HG03095 (cell line): Measurements from ENCODE around the gene DHCR7.
"Not testable (repeated sequence)": the region's sequence is repeated elsewhere in the genome, so short reads cannot be mapped to it uniquely, and the experiment has no call there.

Source experiments
- ATAC-seq: cut with Tn5 transposase; IDR thresholded peaks from one replicate; pipeline ENCODE4 v1.9.1; 2021; ENCODE audit warnings: moderate library complexity; ENCODE audit not compliant: unreplicated experiment

The DHCR7 gene

DNA sequence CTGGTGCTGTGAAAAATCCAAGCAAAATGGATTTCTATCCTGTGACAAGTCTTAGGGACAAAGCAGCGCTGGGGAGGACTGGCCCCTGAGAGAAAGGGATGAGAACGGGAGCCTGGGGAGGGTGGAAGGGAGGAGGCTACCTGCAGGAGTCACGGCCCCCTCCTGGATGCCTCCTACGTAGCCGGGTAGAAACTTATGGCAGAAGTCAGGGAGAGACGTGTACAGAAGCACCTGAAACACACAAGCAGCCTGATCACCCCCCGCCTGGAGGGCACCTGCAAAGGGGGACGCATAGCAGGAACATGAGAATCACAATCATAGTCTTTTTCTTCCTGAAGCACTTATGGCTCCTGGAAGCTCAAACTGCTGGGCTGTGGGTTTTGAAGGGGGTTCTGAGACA, 6.1 kb downstream of the DHCR7 start:
- no peak for ATAC-seq

DNA sequence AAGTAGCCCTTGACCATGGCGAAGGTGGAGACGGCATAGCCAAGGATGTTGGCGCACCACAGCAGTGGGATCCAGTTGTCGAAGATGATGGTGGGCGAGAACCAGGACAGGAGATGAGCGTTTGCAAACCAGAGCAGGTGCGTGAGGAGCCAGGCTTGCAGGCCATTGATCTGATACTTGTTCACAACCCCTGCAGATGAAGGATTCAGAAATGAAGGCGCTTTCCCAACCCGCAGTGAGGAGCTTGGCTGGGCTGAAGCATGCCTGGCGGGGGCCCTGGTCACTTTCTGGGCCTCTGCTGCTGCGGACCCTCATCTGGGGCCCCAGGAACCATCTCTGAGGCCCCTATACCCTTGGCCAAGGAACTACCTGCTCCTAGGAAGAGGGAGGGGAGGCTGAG, 6.9 kb downstream of the DHCR7 start:
- ATAC-seq: no peak

DNA sequence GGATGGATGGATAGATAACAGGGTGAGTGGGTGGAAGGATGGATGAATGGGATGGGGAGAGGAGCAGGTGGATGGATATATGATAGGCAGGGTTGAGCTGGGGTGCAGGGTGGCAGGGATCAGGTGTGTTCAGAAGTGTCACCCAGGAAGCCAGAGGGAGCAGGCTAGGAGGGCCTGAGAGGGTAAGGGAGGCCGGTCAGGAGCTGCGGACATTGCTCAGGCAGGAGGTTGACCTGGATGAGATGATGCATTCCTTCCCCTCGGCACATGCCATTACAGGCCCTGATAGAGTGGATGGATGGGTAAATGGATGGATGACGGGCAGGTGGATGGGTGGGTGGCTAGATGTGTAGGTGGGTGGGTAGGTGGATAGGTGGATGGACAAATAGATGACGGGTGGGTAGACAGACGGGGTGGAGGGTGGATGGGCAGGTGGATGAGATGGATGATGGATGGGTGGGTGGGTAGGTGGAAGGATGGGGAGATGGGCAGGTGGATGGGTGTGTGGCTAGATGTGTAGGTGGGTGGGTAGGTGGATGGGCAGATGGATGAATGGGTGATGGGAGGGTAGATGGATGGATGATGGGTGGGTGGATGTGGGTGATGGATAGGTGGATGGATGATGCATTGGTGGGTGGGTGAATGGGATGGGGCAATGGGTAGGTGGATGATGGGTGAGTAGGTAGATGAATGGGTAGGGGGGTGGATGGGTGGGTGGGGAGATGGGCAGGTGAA, 8.0 kb downstream of the DHCR7 start:
- ATAC-seq: no peak

DNA sequence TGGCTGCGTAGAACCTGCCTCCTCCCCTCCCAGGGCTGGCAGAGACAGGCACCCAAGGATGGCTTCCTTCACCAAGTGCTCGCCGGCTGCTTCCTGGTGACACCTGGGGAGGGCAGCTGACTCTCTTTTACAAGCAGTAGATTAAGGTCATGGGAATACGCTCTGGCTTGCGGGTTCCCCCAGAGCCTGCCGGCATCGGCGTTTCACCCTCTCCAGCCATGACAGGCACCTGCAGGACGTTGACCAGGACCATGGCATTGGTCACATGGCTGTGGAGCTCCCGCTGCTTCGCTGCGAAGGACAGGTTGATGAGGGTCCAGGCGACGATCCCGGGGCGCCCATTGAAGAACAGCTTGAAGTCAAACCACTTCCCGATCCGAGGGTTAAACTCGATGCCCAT, 9.5 kb downstream of the DHCR7 start:
- ATAC-seq: no peak

DNA sequence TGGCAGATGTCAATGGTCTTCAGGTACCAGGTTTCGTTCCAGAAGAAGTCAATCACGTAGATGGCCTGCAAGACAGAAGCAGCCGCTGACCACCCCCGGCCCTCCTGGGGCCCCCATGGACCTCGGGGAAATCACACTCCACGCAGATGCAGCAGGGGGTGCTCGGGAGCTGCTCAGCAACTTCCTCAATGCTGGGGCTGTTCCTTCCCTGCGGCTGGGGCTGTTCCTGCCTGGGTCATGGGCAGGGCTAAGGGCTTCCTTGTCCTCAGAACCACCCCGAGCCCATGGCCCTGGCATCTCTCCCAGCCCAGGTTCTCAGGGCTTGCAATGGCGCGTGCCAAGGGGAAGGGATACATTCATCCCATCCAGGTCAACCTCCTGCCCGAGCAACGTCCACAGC, 10.3 kb downstream of the DHCR7 start:
- no peak for ATAC-seq

DNA sequence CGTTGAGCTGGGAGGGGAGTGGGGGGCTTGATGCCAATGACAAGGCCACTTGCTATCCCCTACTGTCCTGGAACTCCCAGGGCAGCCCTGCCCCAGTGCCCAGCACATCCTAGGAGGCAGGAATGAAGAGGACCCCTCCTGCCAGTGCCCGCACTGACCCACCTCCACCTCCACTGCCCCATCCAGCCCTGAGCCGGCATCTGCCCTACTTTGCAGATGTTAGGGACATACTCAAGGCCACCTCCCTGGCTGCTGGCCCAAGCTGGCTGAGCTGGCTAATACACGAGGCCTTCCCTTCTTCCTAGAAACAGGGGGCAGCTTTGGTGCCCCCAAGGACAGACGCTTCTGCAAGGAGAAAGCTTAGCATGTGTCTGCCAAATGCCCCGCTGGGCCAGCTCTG, 10.8 kb downstream of the DHCR7 start:
- ATAC-seq: no peak

DNA sequence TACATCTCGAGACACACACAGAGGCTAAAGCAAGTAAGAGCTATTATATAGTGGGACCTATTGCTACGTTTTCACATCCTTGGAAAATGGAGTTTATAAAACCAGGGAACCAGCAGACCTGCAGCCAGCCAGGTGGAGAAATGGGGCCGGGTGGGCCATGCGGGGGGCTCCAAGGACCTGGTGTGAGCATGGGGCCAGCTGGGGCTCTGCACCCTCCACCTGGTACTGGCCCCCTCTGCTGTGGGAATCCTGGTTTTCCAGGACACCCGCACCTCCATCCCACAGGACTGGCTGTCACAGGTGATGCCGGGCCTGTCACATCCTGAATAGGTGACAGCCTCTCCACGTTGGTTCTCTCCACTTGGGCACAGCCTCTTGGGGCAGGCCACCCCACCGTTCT, 11.3 kb downstream of the DHCR7 start:
- ATAC-seq: no peak

DNA sequence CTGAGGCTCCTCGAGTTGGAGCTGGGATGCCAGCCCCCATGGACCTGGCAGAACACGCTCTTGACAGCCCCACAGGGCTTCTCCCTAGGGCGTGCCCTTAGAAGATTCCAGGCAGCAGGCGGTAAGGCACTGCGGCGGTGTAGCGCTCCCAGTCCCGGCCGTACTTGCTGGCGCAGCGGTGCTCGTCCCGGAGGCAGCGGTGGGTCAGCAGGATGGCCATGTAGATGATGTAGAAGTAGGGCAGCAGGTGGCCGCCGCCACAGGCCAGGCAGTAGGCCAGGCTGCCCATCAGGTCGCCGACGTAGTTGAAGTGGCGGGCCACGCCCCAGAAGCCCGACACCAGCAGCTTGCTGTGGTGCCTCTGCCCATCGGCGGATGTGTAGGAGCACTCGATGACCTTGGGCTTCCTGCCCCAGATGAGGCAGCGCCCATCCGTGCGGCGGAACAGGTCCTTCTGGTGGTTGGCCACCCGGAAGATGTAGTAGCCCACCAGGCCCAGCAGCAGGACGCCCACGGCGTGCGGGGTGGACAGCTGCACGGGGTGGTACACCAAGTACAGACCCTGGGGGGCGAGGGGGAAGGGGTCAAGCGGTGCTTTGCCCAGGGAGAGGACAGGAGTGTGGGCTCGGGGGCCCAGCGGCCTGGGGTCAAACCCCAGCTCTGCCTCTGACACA, 12.8 kb downstream of the DHCR7 start:
- no peak for ATAC-seq

DNA sequence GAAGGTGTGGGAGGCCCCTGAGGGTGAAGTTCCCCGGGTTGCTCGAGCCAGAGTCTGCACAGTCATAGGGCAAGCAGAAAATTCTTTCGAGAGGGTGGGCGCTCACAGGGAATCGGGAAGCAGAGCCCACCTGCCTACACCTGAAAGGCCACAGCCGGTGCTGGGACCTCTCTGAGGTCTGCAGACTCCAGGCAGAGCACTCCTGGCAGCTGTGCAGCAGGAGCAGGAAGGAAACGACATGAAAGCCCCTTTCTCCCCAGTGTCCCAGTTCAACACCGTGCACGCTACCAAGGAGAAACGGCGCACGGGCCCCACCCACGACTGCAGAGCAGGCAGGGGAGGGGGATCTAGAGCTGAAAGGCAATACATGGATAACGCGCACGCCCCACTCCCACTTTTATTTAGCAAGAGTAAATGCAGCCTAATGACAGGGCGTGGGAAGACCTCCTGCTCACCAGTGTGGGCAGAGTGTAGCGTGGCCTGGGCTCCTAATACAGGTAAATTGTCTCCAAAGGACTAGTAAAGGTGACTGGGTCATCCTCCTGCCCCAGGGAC, 13.5 kb downstream of the DHCR7 start:
- no peak for ATAC-seq

DNA sequence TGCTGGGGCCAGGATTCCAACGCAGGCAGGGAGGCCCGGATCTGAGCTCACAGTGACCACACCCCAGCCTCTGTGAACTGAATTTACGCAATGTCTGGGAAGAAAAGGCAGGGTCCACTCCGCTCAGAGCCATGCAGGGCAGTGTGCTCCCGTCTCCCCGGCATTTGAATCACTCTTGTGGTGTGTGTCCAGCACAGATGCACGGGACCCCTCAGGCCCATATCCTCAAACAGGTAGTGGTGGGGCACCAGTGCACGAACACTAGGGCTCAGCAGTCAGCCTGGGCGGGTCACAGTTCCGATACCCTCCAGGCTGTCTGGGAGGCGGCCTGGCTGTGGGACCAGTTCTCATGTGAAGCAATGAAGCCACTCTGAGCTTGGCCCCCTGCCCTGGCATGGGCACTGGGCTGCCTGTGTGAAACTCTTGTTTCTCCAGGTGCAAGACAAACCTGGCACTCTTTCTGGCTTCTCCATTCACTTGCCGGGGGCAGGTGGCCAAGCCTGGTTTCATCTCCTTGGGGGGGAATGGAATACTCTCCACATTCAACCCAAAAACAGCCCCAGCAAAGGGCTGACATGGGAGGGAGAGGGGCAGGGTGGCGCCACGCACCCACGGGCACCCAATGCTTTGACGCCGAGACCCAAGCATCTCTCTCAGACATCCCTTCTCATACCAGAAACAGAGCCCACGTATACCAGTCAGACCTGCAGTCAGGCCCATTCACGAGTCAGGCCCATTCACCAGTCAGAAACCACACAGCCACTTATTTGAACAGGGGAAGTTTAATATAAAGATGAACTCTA, 14.3 kb downstream of the DHCR7 start:
- ATAC-seq: no peak

DNA sequence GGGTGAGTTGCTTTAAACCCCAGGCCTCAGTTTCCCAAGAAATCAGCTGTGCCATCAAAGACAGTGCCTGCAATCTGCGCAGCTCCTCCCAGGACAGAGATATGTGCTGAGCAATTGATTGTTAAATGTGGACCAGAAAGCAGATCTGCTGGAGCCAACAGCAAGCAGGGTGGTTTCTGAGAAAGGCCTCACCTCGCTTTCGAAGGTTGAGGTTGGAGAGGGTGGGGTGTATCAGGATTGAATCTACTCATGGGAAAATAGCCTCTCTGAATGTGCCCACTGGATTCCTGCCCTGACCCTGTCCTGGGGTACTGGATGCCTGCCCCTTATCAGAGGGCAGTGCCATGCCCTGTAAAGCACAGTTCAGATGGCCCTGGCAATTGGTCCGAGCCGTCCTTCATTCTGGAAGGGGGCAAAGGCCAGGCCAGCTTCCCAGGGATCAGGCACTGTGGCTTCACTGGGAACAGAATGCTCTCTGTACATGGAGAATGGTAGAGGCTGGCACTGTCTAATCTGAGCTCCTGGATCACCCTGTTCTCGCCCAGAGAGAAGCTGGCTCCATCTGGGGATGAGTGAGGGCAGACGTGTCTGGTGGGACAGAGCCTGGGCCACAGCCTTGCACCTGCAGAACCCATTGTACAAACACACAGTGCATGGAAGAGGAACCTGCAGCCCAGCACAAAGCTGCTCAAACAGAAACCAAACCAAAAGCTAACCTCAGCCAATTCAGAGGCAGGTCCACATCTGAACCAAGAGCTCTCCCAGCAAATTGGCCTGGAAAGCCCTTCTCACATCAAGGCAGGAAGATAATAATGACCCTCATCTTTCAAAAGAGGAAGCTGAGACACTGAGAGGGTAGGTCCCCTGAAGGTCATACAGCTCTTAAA, 15.2 kb downstream of the DHCR7 start:
- ATAC-seq: no peak

DNA sequence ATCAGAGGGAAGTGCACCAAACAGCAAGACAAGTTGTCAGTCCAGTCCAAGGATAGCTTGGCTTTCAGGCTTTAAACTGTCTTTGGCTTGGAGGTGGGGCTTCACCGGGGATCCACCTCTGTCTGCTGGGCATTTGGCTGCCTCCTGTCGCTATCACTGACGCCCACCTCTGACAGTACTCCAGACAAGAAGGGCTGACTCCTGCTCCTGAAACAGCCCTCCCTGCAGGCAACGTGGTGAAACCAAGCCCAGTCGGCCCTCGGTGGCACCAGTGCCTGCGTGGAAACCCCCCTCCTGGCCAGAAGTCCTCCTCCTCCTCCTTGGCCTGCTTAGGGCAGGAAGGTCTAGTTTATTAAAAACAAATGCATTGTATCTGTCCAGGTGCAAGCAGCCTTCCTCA, 16.9 kb downstream of the DHCR7 start:
- ATAC-seq: no peak

DNA sequence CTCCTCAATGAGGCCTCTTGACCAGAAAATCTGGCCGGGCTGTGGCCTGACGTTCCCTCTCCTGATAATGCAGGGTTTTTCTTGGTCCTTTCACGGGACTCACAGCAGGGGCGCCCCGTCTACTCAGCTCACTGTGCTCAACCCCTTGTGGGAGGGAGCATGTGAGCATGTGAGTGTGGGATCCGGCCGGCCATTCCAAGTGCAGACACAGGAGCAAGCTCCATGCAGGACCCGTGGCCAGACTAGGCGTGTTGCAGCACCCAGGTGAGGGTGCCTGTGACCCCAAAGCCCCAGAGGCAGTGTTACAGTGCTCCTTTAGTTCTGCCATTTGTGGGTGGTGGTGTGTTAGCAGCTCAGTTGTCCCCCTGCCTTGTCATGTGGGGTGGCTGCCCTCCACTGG, 18.0 kb downstream of the DHCR7 start:
- no peak for ATAC-seq

DNA sequence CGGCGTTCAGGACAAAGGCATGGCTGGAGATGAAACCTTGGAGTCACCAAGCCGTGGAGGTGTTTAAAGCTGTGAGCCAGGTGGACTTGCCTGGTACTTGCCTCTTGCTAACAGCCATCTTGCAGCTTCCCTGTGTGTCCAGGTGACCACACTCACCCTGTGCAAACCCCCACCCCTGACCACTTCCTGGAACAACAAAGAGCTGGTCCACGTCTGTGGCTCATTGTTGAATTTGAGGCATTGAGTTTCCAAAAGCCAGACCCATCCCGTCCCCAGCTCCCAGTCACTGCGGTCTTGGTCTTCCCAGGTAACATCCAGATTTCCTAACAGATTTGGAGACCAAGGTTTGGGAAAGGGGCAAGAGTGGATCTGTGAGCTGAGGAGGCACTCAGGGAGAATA, 18.5 kb downstream of the DHCR7 start:
- no peak for ATAC-seq

DNA sequence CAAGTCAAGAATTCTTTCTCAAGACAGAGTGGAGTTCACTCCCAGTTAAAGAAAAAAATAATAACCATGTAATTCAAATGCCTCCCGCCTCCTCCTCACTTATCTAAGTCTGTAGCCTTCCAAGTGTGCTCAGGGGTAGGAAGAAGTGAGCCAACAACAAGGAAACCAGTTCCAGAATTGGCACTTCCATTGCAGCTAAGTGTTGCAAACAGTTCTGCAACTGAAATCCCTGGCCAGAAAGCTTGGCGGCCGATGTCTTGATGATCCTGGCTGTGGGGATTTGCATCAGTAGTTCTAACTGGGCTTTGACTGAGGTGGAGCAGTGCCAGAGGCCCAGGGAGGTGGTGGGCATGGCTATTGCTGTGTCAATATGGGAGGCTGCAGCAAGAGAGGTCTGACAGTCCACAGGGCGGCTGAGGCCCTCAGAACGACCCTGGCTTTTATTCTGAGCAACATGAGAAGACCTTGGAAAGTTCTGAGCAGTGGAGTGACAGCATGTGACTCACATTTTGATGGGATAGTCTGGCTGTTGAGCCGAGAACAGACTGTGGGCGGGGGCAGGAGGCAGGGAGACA, 19.2 kb downstream of the DHCR7 start:
- no peak for ATAC-seq

DNA sequence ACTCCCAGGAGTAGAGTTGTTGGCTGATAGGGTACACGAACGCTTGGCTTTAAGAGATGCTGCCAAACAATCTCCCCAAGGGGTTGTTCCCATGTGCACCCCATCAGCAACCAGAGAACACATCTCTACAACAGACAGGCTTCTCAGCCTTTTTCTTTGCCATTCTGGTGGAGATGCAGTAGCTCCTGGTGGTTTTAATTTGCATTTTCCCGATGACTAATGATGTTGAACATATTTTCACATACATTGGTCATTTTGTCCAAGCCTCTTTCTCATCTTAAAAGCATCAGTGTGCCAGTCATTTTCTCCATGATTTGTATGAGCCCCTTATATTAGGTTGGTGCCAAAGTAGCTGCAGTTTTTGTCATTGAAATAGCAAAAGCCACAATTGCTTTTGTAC, 21.8 kb downstream of the DHCR7 start:
- ATAC-seq: no peak

DNA sequence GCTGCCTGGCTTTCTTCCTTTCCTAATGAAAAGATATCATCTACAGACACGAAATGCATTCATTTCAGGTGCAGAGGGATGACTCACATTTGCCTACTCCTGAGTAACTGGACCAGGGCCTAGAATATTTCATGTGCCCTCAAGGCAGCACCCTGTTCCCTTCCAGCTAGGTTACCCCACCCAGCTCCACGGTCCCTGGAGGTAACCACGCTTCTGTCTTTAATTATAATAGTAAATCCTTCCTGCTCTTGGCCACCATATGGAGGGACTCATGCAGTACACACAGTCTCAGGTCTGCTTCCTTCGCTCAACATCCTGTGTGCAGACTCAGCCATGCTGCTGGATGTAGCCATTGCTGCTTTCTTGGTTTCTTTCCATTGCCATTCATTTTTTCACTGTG, 22.3 kb downstream of the DHCR7 start:
- no peak for ATAC-seq

DNA sequence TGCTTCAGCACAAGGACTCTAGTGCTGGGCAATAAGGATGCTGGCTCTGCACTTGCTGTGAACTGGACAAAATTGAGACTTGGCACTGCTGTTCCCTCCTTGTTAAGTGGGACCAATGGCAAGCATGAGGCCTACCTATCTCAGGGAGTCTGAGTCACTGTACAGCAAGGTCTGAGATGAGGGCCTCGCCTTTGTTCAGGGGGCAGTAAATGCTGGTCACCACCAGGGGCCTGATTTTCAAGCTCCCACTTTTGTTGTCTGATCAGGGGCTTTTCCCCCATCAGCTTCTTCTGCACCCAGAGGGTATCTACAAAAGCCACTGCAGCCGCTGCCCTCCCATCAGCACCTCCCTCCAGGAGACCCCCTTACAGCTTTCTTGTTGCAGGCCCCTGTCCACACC, 22.8 kb downstream of the DHCR7 start:
- ATAC-seq: no peak

DNA sequence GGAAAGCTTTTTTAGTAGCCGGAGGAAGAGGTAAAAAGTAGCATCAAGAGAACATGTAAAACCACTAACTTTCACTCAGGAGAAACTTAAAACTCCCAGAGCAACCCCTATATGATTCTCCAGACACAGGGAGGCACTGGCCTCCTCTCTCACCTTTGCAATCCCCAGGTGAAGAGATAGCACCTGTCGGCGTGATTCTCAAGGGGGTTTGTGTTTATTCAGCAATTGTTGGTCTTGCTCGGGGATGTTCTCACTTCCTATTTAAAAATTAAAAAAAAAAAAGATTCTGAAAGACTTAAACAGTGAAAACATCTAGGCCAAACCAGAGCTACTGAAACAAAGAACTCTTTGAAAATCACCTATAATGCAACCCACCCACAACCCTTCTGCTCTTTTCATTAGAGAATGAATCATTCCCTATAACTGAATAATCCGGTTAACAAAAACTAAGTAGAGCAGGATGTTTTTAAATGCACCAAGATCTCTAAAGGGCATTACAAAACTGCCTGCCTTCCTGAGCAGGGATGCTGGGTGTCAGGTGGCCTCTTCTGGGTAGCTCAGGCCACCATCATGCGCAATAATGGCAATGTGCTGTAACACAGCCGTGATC, 24.9 kb downstream of the DHCR7 start:
- ATAC-seq: no peak

DNA sequence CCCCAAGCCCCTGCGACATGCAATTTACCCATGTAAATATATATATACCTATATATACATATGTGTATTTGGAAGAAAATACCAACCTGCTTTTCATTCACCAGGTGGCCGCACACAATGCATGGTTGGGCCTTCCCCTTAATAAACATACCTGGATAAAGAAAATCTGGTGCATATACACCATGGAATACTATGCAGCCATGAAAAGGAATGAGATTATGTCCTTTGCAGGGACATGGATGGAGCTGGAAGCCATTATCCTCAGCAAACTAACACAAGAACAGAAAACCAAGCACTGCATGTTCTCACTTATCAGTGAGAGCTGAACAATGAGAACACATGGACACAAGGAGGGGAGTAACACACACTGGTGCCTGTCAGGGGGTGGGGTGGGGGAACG, 25.9 kb downstream of the DHCR7 start:
- ATAC-seq: not testable (repeated sequence)
